RPMI7951 (cell line): ENCODE results near the gene WDR76. TPM values are rescaled to one million over a fixed set of nuclear protein-coding genes. Genes with fewer than 3 reads are reported as not detected.
"Not testable (repeated sequence)": the region's sequence is repeated elsewhere in the genome, so short reads cannot be mapped to it uniquely, and the experiment has no call there.

Source experiments
- DNase-seq: peaks from one replicate; pipeline ENCODE4 v3.0.0-alpha.2; 2012; ENCODE audit warnings: low read depth
- total RNA-seq: library from RNA; depleted of rRNA; stranded (reverse); fragments of >200 nt; shearing (Covaris generic); gene quantifications from 2 replicates; pipeline ENCODE4 v1.2.3, GENCODE V29; 2014; rRNA removed

Gene WDR76
- 52.4 and 58.3 TPM in 2 replicates for total RNA-seq

DNA sequence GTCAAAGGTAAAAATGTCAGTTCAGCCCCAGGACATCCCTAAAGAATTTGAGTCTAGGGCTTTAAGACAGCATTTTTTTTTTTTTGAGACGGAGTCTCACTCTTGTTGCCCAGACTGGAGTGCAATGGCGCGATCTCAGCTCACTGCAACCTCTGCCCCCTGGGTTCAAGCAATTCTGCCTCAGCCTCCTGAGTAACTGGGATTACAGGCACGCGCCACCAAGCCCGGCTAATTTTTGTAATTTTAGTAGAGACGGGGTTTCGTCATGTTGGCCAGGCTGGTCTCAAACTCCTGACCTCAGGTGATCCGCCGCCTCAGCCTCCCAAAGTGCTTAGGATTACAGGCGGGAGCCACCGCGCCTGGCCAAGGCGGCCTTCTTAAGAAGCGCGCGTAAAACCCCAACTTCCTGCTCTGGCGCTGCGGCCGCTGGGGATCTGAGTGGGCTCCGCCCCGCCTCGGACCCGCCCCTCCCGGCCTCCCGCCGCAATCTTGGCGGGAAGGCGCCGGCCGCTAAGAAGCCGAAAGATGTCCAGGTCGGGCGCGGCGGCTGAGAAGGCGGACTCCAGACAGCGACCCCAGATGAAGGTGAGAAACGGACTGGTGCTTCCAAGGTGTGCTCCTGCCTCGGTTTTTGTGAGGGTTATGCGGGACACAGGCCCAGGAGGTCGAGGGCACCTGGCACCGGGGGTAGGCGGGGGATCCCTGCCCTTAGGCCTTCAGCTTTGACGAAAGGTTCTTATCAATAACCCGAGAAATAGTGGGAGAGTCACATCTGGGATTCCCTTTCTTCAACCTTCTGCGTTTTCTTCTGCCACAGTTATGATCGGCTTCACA lies at the start of gene WDR76:
Gene WDR76, plus strand, starts transcription at position 495 of the 834 bp plus-strand sequence. Its CDS starts 31 bp downstream, at position 526.
- peak; percentile 90 for DNase-seq

DNA sequence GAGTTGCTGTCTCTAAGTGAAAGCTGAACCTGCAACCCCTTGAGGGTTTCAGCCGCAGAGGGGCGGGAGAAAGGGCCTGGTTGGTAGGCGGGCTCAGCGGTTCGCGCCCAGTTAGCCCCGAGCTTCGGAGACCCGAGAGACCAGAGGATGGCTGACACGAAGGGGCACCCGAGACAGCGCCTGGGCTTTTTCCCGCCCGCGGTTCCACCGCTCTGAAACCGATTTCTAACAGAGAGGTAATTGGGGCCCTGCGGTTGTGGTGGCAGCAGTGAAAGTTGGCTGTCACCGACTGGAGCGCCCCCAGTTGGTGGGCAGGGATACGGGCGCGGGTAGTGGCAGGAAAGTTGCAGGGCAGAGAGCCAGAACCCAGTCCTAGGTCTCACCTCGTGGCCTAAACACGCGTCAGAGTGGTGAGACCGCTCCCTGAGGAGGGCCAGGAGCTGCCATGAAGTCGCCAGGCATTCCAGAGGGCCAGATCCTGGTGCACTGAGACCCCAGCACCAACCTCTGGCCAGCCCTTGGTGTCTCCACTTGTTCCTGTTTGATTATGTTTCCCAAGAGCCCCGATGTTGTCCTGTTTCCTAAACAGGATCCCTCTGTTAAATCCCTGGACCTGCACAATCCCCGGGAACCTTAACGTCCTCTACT lies 49.4 kb upstream of the WDR76 start:
- peak; percentile 81 for DNase-seq

GRCh38 chr15:43779016-43779415 lies 47.8 kb upstream of the WDR76 start:
- no peak for DNase-seq

DNA sequence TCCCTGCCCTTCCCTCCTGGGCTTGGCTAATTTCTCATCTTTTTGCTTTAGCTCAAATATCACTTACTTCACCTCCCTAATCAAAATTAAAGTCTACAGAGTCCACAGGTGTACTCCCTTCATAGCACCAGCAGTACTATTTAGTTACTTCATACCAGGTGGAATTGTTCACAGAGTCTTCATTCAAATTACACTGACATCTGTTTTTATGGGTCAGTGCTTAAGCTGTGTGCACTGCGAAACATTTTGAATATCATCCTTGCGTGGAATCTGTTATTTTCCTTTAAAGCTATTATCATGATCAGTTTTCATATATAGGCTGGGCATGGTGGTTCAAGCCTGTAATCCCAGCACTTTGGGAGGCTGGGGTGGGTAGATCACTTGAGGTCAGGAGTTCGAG lies 37.4 kb upstream of the WDR76 start:
- DNase-seq: no peak

DNA sequence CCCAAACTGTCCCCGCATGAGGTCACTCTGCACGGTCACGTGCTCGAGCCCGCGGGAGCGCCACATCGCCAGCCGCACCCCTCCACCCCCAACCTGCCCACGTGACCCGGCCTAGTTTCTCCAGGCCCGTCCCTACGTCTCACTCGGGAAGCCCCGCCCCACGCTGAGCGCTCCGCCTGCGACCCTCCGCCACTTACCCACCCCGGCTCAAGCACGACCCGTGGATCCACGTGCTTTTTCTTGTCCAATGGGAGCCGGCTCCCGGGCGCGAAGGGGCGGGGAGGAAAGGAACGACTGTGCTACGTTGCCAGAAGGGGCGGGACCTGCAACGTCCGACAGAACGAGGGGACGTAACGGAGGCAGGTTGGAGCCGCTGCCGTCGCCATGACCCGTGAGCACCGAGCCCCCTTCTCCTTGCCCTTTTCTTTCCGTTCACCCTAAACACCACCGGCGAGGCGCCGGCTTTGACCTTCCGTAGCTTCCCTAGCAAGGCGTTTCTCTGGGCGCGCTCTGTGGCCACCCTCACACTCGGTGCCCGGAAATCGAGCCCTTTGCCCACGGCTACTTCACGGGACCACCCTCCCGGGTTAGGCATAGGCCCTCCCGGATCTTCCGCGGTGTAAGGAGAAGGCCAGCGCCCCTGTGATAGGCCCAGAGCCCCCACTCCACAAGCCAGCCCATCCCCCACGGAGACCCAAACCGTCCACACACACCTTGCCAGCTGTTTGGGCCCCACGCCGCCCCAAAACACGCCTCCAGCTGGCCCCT lies 34.6 kb upstream of the WDR76 start, which contains the start of gene SERF2:
Gene SERF2, plus strand, starts transcription at position 328 of the 768 bp plus-strand sequence. Its CDS starts 57 bp downstream, at position 385.
- peak; percentile 99 for DNase-seq

- DNase-seq: peak; percentile 31
Measured at GRCh38 chr15:43792761-43793476, 33.9 kb upstream of the WDR76 start.

GRCh38 chr15:43793647-43794046 lies 33.2 kb upstream of the WDR76 start:
- DNase-seq: no peak

GRCh38 chr15:43794269-43795037 lies 32.3 kb upstream of the WDR76 start:
- no peak for DNase-seq

DNA sequence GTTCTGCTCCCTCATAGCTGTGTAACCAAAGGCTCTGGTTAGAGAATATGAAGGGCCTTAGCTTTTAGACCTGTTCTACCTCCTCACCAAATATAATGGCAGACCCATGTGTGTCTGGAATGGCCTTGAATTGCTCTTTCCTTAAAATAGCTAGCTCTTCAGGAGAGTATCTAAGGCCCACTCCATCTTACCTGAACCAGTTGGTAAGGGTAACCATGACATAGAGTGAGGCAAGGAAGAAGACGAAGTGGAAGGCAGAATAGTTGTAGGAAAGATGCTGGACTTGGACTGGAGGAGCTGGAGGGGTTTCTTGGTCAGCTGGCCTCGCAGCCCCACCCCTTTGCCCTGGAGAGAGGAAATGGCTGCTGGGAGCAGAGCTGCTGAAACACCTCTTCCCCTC lies 31.6 kb upstream of the WDR76 start:
- DNase-seq: no peak

DNA sequence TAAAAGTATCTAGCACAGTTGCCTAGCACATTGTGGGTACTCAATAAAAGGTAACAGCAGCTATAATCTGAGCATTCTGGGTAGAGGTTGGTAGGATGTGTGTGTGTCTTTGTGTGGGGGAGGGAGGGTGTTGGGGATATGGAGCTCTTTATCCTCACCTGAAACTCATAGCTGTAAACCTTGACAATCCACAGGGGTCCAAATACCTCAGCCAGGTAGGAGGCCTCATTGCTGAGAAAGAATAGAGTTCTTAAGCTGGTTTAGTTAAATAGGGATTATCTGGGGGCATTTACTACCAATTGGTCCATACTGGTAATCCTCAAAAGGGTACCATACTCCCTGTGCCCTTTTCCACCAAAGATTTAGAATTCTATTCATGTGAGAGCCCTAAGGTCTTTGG lies 30.8 kb upstream of the WDR76 start:
- DNase-seq: no peak

DNA sequence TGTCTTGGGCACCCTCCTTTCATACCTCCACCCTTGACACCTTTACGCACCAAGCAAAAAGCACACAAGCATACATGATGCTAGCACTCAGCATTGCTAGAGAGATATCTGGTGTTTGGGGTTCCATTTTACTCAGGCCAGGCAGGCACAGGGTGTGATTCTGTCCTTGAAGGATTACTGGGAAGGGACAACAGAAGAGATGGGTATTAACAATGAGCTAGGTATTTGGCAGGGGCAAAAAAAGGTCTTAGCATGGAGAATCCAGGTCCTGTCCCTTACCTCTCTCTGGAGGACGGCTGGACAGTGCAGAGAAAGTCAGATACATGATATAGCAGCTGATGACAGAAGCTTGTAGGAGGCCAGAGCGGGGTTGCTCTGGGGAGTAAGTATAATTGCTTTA lies 30.2 kb upstream of the WDR76 start:
- no peak for DNase-seq

- no peak for DNase-seq
Measured at GRCh38 chr15:43799209-43799944, 27.4 kb upstream of the WDR76 start.

DNA sequence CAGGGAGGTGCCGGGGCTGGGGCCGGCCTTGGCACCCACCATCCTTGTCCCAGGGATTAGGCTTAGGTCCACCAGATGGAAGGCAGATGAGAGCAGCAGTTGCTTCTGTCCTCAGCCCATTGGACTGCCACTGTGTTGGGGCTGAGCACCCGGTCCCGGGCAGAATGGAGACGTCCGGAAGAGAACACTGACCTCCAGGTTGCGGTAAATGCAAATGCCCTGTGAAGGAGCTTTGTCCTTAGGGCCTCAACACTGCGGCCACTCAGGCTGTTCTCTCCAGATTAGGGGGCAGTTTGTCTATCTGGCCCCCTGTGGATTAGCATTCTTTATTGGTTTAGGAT lies 26.9 kb upstream of the WDR76 start, which contains the start of gene SERINC4:
Gene SERINC4, minus strand, starts transcription at position 276 of the 341 bp plus-strand sequence. Its CDS starts 234 bp downstream, at position 42.
- DNase-seq: no peak

DNA sequence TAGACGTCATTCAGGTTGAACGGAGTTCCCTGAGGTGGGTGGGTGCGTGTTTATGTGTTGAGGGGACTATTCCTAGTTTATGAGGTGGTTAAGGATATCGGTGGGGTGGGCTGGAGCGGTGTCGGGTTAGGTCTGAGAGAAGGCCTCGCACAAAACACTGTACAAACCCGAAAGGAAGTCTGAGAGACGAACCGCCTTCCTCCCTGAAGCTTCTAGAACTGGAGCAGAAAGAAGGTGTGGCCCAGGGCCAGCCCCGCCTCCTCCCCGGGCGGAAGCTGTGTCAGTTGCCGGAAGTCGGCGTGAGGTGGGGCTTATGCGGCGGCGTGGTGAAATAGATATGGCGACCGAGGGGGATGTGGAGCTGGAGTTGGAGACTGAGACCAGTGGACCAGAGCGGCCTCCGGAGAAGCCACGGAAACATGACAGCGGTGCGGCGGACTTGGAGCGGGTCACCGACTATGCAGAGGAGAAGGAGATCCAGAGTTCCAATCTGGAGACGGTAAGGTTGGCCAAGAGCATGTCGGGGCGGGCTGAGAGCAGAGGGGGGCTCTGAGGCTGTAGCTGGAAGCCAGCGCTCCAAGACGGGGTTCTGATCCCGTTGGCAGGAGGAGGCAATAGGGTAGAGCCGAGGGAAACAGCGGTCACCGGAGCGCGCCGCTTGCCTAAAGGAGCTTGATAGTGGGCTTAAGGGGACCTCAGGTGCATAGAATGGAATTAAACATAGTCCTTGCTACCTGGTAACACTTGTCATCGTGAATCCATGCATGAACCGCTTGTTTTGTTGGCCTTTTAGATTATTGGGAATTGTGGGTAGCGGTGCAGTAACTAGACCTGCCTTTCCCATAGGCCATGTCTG lies 26.3 kb upstream of the WDR76 start, which contains the start of gene HYPK:
Gene HYPK, plus strand, starts transcription at position 314 of the 856 bp plus-strand sequence. Its CDS starts 24 bp downstream, at position 338.
- DNase-seq: peak; percentile 88

DNA sequence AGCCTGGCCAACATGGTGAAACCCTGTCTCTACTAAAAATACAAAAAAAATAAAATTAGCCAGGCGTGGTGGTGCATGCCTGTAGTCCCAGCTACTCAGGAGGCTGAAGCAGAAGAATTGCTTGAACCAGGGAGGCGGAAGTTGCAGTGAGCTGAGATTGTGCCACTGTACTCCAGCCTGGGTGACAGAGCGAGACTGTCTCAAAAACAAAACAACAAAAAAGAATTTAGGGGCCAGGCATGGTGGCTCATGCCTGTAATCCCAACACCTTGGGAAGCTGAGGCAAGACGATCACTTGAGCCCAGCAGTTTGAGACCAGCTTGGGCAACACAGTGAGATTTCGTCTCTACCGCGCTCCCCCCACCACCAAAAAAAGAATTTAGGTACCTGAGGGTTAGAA lies 24.1 kb upstream of the WDR76 start:
- DNase-seq: not testable (repeated sequence)

- DNase-seq: no peak
Measured at GRCh38 chr15:43808435-43808950, 18.3 kb upstream of the WDR76 start.

DNA sequence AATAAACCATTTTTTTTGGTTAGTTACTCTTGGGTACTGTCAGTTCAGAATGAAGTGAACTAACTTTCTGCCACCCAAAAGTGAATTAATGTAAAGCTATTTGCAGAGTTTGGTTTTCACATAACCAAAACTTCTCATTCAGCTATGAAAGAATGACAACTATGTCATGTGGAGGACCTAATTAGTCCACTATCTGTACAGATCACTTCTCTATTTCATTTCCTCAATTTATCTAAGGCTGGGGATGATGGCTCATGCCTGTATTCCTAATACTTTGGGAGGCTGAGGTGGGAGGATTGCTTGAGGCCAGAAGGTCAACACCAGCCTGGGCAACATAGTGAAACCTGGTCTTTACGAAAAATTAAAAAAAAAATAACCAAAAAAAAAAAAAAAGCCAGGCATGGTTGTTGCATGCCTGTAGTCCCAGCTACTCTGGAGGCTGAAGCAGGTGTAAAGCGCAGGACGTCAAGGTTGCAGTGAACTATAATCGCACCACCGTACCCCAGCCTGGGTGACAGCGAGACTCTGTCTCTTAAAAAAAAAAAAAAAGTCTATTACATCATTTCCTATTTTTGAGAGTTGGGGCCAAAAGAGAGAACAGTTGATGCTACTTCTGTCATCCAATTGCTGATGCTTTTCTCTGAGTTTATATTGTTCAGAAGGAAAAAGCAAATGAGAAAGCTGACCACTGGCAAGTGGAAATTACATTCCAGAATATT lies 17.7 kb upstream of the WDR76 start:
- no peak for DNase-seq

- DNase-seq: not testable (repeated sequence)
Measured at GRCh38 chr15:43815064-43815463, 11.7 kb upstream of the WDR76 start.
